ENCODE measurements around the gene COBLL1.

Gene COBLL1

DNA sequence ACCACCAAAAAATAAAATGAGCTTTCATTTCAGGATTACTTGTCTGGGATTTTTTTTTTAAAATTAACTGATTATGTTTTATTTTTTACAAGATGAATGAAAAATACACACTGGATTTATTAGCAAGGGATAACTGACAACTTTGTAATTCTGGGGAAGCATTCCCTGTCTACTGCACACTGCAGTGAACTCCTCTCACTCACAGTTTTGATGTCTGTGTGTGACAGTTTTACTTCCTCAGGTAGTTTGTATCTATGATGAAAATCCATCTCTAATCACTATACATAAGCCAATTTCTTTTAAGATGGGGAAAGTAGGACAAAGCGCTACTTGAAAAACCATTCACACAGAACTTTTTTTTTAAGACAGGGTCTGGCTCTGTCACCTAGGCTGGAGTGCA, 94.5 kb downstream of the COBLL1 start:
- Histone ChIP-seq H3K9me3 (ENCODE audit: control insufficient read depth, insufficient read depth, low read depth, low read length) (no peaks in the 10 kb centered on the region), H3K4me3 (ENCODE audit: low read depth, low read length) (no peak overlapping the region), H3K27ac (ENCODE audit: extremely low read depth, low read depth, low read length) (no peak overlapping the region), H3K4me1 (ENCODE audit: control insufficient read depth, insufficient read depth, low read length) (peaks cover 4% of the 10 kb centered on the region; the same call in 1 of the 2 replicates), H3K36me3 (ENCODE audit: control insufficient read depth in 2 of 2, insufficient read depth in 1 of 2, low read length in 2 of 2) (no peaks in the 10 kb centered on the region)
- ChIA-PET POLR2A (no interaction called here), CTCF (no interaction called here)
- TF ChIP-seq ZNF433 (tag by site-specific recombination; IDR thresholded peaks at IDR 0.05; ENCODE audit: low read depth) (no peak), ZNF423 (tag by site-specific recombination; IDR thresholded peaks at IDR 0.05) (no peak), GLIS1 (tag by site-specific recombination; IDR thresholded peaks at IDR 0.05) (no peak), ZFP41 (tag by site-specific recombination; IDR thresholded peaks at IDR 0.05; ENCODE audit: borderline replicate concordance) (no peak), ZNF624 (tag by site-specific recombination; IDR thresholded peaks at IDR 0.05) (no peak), ZNF830 (tag by site-specific recombination; IDR thresholded peaks at IDR 0.05; ENCODE audit: low read depth) (no peak), ZFP3 (tag by site-specific recombination; IDR thresholded peaks at IDR 0.05; ENCODE audit: low read depth) (no peak), ZNF548 (tag by site-specific recombination; IDR thresholded peaks at IDR 0.05) (no peak), IKZF3 (tag by site-specific recombination; IDR thresholded peaks at IDR 0.05) (no peak)

DNA sequence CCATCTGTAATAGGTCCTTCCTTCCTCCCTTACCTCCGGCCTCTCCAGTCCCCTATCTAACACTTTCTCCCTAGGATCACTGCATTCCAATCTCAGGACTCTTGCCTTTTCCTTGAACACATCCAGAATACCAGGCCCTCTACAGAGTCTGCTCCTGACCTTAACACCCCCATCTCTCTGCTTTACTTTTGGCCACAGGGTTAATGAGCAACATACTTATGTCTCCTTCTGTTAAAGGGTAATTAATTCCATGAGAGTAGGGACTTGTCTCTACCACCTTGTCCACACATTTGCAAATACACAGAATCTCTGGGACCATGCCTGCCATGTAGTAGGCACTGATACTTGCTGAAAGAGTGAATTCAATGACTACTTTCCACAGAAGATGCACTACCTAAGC, 94.9 kb downstream of the COBLL1 start:
- H3K27ac ChIP-seq (ENCODE audit: extremely low read depth, low read depth, low read length): no peak overlapping the region
- peaks cover 4% of the 10 kb centered on the region; the same call in 1 of the 2 replicates for H3K4me1 ChIP-seq (ENCODE audit: control insufficient read depth, insufficient read depth, low read length)
- no peaks in the 10 kb centered on the region for H3K9me3 ChIP-seq (ENCODE audit: control insufficient read depth, insufficient read depth, low read depth, low read length)
- no peaks in the 10 kb centered on the region for H3K36me3 ChIP-seq (ENCODE audit: control insufficient read depth in 2 of 2, insufficient read depth in 1 of 2, low read length in 2 of 2)
- ChIA-PET CTCF (no interaction called here), POLR2A (no interaction called here)
- TF ChIP-seq ZNF621 (tag by site-specific recombination; IDR thresholded peaks at IDR 0.05): no peak
- TF ChIP-seq, protein P1, sequence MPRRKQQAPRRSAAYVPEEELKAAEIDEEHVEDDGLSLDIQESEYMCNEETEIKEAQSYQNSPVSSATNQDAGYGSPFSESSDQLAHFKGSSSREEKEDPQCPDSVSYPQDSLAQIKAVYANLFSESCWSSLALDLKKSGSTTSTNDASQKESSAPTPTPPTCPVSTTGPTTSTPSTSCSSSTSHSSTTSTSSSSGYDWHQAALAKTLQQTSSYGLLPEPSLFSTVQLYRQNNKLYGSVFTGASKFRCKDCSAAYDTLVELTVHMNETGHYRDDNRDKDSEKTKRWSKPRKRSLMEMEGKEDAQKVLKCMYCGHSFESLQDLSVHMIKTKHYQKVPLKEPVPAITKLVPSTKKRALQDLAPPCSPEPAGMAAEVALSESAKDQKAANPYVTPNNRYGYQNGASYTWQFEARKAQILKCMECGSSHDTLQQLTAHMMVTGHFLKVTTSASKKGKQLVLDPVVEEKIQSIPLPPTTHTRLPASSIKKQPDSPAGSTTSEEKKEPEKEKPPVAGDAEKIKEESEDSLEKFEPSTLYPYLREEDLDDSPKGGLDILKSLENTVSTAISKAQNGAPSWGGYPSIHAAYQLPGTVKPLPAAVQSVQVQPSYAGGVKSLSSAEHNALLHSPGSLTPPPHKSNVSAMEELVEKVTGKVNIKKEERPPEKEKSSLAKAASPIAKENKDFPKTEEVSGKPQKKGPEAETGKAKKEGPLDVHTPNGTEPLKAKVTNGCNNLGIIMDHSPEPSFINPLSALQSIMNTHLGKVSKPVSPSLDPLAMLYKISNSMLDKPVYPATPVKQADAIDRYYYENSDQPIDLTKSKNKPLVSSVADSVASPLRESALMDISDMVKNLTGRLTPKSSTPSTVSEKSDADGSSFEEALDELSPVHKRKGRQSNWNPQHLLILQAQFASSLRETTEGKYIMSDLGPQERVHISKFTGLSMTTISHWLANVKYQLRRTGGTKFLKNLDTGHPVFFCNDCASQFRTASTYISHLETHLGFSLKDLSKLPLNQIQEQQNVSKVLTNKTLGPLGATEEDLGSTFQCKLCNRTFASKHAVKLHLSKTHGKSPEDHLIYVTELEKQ (tag by site-specific recombination; IDR thresholded peaks at IDR 0.05; ENCODE audit: borderline replicate concordance): no peak
- TF ChIP-seq, protein P2, sequence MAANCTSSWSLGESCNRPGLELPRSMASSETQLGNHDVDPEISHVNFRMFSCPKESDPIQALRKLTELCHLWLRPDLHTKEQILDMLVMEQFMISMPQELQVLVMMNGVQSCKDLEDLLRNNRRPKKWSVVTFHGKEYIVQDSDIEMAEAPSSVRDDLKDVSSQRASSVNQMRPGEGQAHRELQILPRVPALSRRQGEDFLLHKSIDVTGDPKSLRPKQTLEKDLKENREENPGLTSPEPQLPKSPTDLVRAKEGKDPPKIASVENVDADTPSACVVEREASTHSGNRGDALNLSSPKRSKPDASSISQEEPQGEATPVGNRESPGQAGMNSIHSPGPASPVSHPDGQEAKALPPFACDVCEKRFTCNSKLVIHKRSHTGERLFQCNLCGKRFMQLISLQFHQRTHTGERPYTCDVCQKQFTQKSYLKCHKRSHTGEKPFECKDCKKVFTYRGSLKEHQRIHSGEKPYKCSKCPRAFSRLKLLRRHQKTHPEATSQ (tag by site-specific recombination; IDR thresholded peaks at IDR 0.05): no peak
- no peak for TF ChIP-seq ZNF791 (tag by site-specific recombination; IDR thresholded peaks at IDR 0.05)
- TF ChIP-seq, protein P3, sequence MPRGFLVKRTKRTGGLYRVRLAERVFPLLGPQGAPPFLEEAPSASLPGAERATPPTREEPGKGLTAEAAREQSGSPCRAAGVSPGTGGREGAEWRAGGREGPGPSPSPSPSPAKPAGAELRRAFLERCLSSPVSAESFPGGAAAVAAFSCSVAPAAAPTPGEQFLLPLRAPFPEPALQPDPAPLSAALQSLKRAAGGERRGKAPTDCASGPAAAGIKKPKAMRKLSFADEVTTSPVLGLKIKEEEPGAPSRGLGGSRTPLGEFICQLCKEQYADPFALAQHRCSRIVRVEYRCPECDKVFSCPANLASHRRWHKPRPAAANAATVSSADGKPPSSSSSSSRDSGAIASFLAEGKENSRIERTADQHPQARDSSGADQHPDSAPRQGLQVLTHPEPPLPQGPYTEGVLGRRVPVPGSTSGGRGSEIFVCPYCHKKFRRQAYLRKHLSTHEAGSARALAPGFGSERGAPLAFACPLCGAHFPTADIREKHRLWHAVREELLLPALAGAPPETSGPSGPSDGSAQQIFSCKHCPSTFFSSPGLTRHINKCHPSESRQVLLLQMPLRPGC (tag by site-specific recombination; IDR thresholded peaks at IDR 0.05): no peak
- TF ChIP-seq ZNF23 (tag by site-specific recombination; IDR thresholded peaks at IDR 0.05; ENCODE audit: borderline replicate concordance): no peak
- TF ChIP-seq, protein P4, sequence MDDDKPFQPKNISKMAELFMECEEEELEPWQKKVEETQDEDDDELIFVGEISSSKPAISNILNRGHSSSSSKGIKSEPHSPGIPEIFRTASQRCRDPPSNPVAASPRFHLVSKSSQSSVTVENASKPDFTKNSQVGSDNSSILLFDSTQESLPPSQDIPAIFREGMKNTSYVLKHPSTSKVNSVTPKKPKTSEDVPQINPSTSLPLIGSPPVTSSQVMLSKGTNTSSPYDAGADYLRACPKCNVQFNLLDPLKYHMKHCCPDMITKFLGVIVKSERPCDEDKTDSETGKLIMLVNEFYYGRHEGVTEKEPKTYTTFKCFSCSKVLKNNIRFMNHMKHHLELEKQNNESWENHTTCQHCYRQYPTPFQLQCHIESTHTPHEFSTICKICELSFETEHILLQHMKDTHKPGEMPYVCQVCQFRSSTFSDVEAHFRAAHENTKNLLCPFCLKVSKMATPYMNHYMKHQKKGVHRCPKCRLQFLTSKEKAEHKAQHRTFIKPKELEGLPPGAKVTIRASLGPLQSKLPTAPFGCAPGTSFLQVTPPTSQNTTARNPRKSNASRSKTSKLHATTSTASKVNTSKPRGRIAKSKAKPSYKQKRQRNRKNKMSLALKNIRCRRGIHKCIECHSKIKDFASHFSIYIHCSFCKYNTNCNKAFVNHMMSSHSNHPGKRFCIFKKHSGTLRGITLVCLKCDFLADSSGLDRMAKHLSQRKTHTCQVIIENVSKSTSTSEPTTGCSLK (tag by site-specific recombination; IDR thresholded peaks at IDR 0.05): no peak
- TF ChIP-seq, protein P5, sequence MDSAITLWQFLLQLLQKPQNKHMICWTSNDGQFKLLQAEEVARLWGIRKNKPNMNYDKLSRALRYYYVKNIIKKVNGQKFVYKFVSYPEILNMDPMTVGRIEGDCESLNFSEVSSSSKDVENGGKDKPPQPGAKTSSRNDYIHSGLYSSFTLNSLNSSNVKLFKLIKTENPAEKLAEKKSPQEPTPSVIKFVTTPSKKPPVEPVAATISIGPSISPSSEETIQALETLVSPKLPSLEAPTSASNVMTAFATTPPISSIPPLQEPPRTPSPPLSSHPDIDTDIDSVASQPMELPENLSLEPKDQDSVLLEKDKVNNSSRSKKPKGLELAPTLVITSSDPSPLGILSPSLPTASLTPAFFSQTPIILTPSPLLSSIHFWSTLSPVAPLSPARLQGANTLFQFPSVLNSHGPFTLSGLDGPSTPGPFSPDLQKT (IDR thresholded peaks at IDR 0.05; ENCODE audit: borderline replicate concordance, low read depth, low read length): no peak
- no peak for TF ChIP-seq SETDB1 (IDR thresholded peaks at IDR 0.05; ENCODE audit: insufficient read length, low read length)
- TF ChIP-seq, protein P6, sequence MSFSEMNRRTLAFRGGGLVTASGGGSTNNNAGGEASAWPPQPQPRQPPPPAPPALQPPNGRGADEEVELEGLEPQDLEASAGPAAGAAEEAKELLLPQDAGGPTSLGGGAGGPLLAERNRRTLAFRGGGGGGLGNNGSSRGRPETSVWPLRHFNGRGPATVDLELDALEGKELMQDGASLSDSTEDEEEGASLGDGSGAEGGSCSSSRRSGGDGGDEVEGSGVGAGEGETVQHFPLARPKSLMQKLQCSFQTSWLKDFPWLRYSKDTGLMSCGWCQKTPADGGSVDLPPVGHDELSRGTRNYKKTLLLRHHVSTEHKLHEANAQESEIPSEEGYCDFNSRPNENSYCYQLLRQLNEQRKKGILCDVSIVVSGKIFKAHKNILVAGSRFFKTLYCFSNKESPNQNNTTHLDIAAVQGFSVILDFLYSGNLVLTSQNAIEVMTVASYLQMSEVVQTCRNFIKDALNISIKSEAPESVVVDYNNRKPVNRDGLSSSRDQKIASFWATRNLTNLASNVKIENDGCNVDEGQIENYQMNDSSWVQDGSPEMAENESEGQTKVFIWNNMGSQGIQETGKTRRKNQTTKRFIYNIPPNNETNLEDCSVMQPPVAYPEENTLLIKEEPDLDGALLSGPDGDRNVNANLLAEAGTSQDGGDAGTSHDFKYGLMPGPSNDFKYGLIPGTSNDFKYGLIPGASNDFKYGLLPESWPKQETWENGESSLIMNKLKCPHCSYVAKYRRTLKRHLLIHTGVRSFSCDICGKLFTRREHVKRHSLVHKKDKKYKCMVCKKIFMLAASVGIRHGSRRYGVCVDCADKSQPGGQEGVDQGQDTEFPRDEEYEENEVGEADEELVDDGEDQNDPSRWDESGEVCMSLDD (tag by site-specific recombination; IDR thresholded peaks at IDR 0.05): no peak
- TF ChIP-seq ZBTB20 (tag by site-specific recombination; IDR thresholded peaks at IDR 0.05): no peak
- no peak for TF ChIP-seq ZNF132 (tag by site-specific recombination; IDR thresholded peaks at IDR 0.05; ENCODE audit: borderline replicate concordance)
- no peak for TF ChIP-seq KLF1 (tag by site-specific recombination; IDR thresholded peaks at IDR 0.05)
- TF ChIP-seq REPIN1 (tag by site-specific recombination; IDR thresholded peaks at IDR 0.05; ENCODE audit: low read depth): no peak
- H3K4me3 ChIP-seq (ENCODE audit: low read depth, low read length): no peak overlapping the region

All from HEK293 (cell line).